Bronchial epithelial cell (primary cell): ENCODE results near the gene SMOC1. TPM values are rescaled to one million over a fixed set of nuclear protein-coding genes. Genes with fewer than 3 reads are reported as not detected.

ENCODE experiments used
- DNase-seq: peaks from one replicate; pipeline ENCODE4 v3.0.0-alpha.2; 2010; ENCODE audit warnings: low read depth
- FAIRE-seq: peaks from 2 replicates; lab custom pipeline; 2011; peaks lifted over from hg19 to GRCh38; lab: Jason Lieb, UNC
- H3K27me3 ChIP-seq: 2 replicates; pipeline ENCODE4 v1.5.1; 2011; ENCODE audit warnings: low read length; ENCODE audit not compliant: control insufficient read depth, insufficient read depth
- H3K36me3 ChIP-seq: 2 replicates; pipeline ENCODE4 v1.5.1; 2011; ENCODE audit warnings: low read length; ENCODE audit not compliant: control insufficient read depth, insufficient read depth
- H3K4me3 ChIP-seq: 2 replicates; pipeline ENCODE4 v1.5.1; 2011; ENCODE audit warnings: mild to moderate bottlenecking, low read depth, low read length, control low read depth
- CTCF ChIP-seq: IDR thresholded peaks from 2 replicates; pipeline ENCODE4 v1.5.1; 2011; ENCODE audit warnings: mild to moderate bottlenecking, moderate library complexity, low read length, control low read depth, inconsistent platforms; ENCODE audit not compliant: insufficient read depth, severe bottlenecking
- total RNA-seq: library from RNA; depleted of rRNA; stranded (reverse); fragments of >200 nt; gene quantifications from 2 replicates; pipeline ENCODE4 v1.2.1, GENCODE V29; 2014

SMOC1 gene
- total RNA-seq, 1 donor from 2014 or later, result 16.3 TPM

- Histone ChIP-seq H3K4me3 (no peak overlapping the region), H3K36me3 (peaks cover 1% of the 10 kb centered on the region), H3K27me3 (no peaks in the 10 kb centered on the region)
- TF ChIP-seq CTCF, result no peak
- FAIRE-seq, result peak; percentile 40
- DNase-seq, result no peak
These were observed 77.8 kb downstream of the SMOC1 start for GRCh38 chr14:69956970-69957369.

- TF ChIP-seq CTCF, result no peak
- H3K4me3 ChIP-seq, result no peak overlapping the region
- no peak for DNase-seq
- H3K27me3 ChIP-seq, result no peaks in the 10 kb centered on the region
- no peaks in the 10 kb centered on the region for H3K36me3 ChIP-seq
- no peak for FAIRE-seq
These were observed 78.8 kb downstream of the SMOC1 start for GRCh38 chr14:69957986-69958385.

- H3K27me3 ChIP-seq, result no peaks in the 10 kb centered on the region
- H3K4me3 ChIP-seq, result no peak overlapping the region
- no peak for FAIRE-seq
- TF ChIP-seq CTCF, result no peak
- no peak for DNase-seq
- no peaks in the 10 kb centered on the region for H3K36me3 ChIP-seq
These were observed 79.9 kb downstream of the SMOC1 start for GRCh38 chr14:69959136-69959535.

GRCh38 chr14:69960296-69960695, 81.1 kb downstream of the SMOC1 start:
- DNase-seq, result no peak
- no peak for FAIRE-seq
- no peaks in the 10 kb centered on the region for H3K36me3 ChIP-seq

GRCh38 chr14:69963966-69964365, 84.8 kb downstream of the SMOC1 start:
- no peaks in the 10 kb centered on the region for H3K27me3 ChIP-seq
- DNase-seq (no peak), FAIRE-seq (no peak)
- no peaks in the 10 kb centered on the region for H3K36me3 ChIP-seq
- no peak overlapping the region for H3K4me3 ChIP-seq
- TF ChIP-seq CTCF, result no peak

More at GRCh38 chr14:69960296-69960695, 81.1 kb downstream of the SMOC1 start:
- Histone ChIP-seq H3K4me3 (no peak overlapping the region), H3K27me3 (no peaks in the 10 kb centered on the region)
- no peak for TF ChIP-seq CTCF

GRCh38 chr14:69964841-69965240, 85.6 kb downstream of the SMOC1 start:
- FAIRE-seq, result no peak
- no peaks in the 10 kb centered on the region for H3K27me3 ChIP-seq
- TF ChIP-seq CTCF, result no peak
- no peak overlapping the region for H3K4me3 ChIP-seq
- DNase-seq, result peak; percentile 77
- no peaks in the 10 kb centered on the region for H3K36me3 ChIP-seq
